Hippocampal formation (tissue), 2 donors: ENCODE data around the gene VAPB.

ENCODE experiments used
- DNase-seq, 2 donors: peaks; one replicate each; lab custom pipeline; 2025; lab: John Stamatoyannopoulos, UW

The VAPB gene

GRCh38 chr20:58463256-58463655, 74.2 kb downstream of the VAPB start:
- no peak for DNase-seq

DNA sequence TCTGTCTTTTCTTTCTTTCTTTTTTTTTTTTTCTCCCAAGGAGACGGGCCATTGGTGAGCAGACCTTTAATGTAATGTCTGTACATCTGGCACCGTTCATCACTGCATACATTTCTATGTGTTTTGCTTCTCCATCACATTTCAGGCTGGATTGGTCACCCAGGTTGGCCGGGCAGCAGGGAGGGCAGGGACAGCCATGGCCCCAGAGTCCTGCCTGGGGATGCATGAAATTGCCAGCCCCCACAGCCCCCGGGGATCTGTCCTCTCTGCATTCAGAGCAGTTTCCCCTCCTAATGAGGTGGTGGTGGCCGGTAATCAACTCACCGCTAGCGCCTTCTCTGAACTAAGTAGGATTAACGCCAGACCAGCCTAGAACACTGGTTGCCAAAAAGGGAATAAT, 75.8 kb downstream of the VAPB start:
- no peak for DNase-seq

DNA sequence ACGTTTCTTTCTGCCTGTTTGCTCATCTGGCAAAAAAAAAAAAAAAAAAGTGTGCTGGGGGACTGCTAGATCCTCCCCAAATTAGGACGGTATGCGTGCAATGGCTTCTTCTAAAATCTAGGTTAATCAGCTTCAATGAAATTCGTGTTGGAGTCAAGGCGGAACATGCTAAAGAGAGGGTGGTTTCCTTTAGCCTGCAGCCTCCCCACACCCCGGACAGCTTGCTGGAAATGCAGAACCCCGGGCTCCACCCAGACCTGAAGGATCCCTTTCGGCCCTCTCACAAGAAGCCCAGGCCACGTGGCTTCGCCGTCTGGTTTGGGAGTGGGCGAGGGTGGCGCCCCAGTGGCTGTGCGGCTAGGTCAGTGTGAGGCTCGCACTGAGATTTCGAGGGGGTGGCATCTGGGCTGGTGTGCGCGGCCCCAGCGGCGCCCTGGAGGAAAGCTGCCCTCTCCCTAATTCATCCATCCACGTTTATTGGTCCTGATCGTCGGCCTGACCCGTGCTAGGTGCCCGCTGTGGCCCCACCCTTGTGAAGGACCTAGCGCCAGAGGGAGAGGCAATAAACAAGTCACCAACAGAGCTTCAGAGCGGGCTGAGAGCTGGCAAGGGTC, 77.2 kb downstream of the VAPB start:
- no peak for DNase-seq

- no peak for DNase-seq
Observed at GRCh38 chr20:58466729-58467571, 77.9 kb downstream of the VAPB start.

DNA sequence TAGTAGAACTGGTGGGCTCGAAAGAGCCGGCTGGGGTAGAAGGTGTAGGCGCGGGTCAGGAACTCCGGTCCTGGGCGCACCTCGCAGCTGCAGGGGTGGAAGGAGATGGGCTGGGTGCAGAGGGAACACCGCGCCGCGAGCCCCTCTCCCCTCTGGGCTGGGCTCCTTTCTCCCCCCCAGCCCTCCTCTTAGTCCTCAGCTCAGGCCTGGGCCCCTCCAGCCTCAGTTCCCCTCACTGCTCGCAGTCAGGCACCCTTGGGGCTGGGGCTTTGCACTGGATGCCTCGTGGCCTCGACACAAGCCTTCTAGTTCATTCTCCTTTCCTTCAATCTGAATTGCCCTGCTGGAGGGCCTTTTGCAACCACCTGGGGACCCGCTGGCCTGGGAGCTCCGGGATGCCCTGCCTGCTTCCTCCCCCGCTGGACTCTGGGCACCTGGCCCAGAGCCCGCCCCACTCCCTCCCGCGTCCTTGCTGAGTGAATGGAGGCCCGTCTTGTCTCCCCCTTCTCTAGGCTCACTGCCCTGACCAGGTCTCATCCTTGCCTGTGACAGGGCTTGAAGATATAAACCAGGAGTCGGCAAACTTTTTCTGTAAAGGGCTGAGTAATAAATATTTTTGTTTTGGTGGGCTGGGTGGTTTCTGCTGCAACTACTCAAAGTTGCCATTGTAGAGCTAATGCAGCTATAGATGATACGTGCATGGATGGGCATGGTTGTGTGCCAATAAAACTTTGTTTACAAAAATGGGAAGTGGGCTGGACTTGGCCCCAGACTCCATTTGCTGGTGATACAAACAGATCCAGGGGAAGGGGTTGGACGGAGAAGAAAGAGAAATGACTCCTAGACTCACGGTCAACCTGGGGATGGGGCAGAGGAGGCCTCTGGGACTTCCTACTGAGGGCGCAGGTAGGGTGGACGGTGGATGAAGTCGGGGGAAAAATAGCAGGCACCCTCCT, 78.8 kb downstream of the VAPB start:
- DNase-seq = no peak

GRCh38 chr20:58469616-58470015, 80.6 kb downstream of the VAPB start:
- no peak for DNase-seq

DNA sequence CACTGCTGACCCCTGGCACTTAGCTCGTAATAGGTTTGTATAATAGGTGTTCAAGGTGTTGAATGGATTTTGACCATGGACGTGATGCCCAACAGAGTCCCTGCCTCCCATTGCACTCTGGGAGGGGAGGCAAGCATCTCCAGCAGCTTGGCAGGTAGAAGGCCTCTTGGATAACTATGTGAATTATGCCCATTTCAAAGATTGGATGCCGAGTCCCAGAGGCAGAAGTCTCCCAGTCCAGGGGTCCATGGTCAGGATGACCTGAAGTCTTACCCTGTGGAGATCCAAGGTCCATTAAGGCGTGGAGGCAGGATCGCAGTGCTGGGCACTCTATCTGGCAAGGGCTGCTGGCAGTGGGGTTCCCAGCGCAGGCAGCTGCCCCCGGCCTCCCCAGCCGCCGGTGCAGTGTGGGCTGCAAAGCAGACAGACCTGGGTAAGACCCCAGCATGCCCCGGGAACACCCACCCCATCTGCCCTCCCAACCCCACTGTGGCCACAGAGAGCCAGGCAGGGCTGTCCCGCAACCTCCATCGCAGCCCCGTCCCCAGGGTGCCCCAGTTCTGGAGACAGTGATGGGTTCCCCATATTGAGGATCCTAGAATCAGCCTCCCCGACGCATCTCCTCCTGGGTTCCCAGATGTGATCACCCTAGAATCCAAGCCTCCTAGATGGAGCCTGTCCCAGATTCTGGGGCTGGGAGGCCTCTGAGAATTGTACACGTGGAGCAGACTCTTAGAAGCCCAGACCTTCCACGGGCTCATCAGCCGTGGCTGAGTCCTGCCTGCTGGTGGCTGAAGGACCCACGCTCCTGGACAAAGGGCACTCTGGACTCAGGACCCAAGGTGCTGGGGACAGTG, 81.5 kb downstream of the VAPB start:
- no peak for DNase-seq

DNA sequence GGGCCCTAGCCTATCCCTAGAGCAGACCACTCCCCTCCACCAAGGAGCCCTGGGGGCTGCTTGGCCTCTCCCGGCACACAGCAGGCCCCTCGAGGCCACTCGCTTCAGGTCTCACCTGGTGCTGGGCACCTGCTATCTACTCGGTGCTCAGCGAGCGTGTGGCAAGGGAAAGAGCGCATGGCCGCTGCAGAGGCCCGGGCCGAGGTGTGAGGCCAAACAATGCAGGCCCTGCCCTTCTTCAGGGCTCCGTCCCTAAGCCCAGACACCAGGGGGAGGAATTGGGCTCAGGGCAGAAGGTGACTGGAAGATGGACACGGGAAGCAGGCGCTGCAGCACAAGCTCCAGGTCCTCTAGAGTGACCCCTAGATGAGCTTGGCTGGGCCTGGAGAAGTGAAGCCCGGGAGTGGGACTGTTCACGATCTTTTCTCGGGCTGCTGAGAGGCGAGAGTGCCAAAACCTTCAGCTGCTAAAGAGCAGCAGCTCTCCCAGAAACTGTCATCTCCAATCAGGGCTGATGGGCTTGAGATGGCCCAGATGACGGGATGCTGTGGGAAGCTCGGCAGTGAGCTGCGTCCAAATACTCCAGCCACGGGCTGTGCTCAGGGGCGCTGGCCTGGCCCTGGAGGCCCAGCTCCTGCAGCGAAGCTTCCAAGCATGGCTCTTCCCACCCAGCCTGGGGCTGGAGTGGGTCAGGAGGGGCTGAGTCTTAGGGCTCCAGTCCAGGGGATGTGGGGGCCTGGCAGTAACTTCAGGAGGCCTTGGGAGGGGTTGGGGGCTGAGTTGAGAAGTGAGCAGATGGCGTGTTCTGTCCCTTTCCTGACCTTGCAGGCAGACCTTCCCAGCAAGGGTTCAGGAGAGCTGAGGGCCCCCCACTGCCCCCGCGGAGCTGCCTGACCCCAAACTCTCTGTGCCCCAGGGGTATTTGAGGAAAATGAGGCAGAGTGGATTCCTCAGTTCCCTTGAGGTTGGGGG, 82.5 kb downstream of the VAPB start:
- no peak for DNase-seq

DNA sequence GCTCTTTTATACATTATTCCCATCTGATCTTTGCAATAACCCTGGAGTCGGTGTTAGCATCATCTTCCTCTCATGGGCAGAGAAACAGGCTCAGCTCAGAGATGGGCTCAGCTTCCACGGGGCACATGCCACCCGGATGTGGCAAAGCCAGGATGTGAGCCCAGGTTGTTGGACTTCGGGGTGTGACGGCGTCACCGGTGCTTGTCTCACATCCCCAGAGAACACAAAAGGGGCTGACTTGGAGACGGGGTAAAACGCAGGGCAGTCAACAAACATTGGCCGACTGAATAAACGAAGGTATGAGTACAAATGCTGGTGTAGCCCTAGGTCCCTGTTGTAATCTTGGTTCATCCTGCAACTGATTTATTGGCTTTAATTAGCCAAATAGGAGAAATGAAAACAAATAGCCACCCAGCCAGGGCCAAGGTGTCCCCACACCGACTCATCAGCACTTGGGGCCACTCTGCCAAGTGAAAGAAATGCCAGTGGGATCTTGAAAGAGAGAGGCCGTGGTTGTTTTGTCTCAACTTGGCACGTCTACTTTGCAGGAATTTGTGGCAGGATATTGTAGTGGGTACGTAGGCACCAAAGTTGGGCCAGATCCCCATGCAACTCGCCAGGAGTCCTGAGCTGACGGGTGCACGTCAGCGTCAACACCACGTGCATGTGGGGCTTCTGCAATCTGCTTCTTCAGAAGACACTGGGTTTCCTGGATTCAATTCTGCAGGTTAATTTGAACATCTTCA, 83.4 kb downstream of the VAPB start:
- no peak for DNase-seq

DNA sequence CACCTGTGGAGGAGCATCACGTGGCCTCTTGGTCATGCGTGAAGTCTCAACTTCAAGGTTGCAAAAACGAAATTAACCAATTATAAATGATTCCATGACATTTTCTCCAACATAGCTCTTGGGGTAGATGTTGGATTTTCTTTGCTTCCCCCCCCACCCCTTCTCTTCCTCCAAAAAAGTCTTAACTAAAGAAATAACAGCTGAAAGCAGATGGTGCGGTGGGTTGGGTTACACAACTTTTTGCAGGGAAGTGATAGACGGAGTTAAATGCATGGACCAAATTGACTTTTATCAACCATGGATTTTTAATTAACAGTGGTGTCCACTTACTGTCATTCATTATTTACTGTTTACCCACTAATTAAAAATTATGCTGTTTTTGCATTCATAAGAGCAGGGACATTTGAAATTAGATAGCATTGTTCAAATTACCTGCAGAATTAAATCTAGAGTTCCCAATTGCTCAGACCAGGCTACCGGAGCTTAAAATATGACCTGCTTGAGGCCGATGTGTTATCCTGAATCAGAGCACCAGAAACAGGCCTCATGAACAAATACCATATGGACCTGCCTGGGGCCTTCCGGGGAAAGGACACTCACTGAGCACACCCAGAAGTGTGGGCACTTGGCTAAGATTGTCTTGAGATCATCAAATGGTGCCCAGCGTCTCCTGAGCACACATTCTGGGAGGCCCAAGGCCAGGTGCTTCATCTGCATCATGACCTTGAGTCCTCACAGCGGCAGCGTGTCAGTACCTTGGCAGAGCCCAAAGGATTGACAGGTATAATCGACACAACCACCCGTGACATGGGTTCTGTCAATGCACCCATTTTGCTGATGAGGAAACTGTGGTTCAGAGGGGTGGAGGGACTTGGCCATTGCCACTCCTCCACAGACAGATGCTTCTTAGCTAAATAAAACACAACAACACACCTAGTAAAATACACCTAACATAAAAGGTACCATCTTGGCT, 84.7 kb downstream of the VAPB start:
- DNase-seq = no peak

- no peak for DNase-seq
Observed at GRCh38 chr20:58475466-58475865, 86.4 kb downstream of the VAPB start.

DNA sequence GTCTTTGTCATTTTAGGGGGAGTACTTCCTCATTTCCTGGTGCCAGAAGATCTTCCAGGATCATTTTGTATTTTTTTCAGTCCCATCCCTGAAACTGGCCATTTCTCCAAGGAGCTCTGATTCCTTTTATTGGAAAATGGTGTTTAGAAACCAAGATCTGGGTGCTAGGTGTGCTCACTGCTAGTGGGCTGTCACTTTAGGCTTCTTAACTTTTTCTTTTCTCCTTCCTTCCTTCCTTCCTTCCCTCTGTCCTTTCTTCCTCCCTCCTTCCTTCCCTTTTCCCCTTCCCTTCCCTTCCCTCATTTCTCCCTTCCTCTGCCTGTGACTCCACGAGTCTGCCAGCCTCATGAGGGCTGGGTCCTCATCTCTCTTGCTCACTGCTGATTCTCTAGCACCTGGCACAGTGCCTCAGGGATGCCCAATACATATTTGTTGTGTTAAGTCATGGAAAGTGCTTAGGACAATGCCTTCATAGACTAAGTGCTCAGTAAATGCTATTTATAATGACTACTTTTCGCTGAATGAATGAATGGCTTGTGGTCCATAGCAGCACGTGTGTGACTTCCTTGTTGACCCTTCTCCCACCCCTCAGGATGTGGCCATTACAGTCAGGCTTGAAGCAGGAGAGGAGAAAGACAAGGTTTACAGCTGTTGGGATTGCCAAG, 89.2 kb downstream of the VAPB start:
- no peak for DNase-seq

- no peak for DNase-seq
Observed at GRCh38 chr20:58479726-58480440, 90.9 kb downstream of the VAPB start.

DNA sequence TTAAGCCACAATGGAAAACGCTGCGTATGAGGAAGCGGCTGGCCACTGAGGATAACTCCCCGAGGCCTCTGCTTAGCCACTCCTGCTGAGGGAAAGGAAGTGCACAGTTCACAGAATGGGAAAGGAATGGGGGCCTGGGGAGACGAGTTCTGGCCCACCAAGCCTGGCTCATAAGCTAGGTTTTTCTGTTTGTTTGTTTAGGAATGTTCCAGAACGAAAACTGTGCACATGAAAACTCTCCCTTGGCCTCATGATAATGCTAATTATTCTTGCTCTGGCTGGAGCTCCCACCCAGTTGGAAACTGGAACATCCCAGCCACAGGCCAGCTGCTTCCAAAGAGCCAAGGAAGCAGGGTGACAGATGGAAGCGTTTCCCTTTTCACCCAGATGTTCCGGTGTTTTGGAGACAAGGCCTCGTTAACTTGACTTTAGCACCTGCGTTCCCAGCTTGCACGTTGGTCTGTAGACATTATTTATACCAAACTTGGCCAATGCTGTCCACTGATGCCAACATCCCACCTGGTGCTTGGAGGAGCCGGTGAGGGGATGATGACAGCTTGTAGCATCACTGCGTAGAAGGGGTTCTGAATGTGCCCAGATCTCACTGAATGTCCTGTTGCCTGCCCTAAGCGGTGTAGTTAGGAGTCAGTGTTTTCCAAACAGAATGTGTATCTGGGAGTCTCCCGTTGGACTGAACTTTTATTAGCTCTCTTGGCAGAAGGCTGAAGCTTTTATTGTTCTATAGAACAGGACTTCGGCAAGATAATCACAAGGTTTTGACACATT, 91.7 kb downstream of the VAPB start:
- DNase-seq = no peak

GRCh38 chr20:58481481-58482021, 92.5 kb downstream of the VAPB start:
- no peak for DNase-seq

- DNase-seq = no peak
Observed at GRCh38 chr20:58482416-58482815, 93.4 kb downstream of the VAPB start.
